ENCODE data around the gene PHYHD1.

- TF ChIP-seq CTCF (IDR thresholded peaks at IDR 0.05) (no peak), POLR2A (IDR thresholded peaks at IDR 0.05) (no peak)
Observed at GRCh38 chr9:128882677-128883603, 37.8 kb upstream of the PHYHD1 start.
